ENCODE measurements around the gene TKTL2. TPM values are rescaled to one million over a fixed set of nuclear protein-coding genes. Genes with fewer than 3 reads are reported as not detected.

The TKTL2 gene
- total and polyA plus RNA-seq, 10 of the 15 experiments (the other 5 are each of a cell fraction or from before 2014, with no cell fraction given) = 0.03 to 0.04 (median 0.03) TPM; not detected in 7

DNA sequence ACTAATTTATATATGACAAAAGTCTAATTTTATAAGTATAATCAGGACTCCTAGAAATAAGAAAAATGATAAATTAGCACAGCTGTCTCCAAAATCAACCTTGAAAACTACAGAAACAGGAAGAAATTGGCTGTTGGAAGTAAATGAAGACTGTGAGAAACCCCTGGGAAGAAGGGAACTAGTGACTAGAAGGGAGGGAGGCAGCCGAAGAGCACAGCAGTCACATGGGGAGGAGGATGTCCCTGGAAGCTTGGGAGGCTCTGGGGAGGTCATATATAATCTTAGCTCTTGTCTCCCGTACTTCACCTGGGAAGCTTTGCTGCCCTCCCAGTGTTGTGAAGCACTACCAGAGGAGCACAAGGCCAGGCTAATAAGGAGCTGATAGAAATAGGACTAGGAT lies 12.0 kb upstream of the TKTL2 start:
- WGBS (ENCODE audit: insufficient coverage, insufficient replicate concordance, low lambda C conversion rate, missing lambda C conversion rate) = 45% methylated on average over 2 of the region's 2 CpGs
- CTCF ChIA-PET = interaction anchor here (0.6 to 5.1 kb wide), 18 partner anchors 8 to 523 kb away, joined by 3 to 164 read pairs (median 4); partner anchors contain the start of gene TMA16
- no peak for FAIRE-seq
- Histone ChIP-seq H4K20me1 (ENCODE audit: control insufficient read depth, insufficient read depth) (no peaks in the 10 kb centered on the region), H3K36me3 (ENCODE audit: control insufficient read depth in 2 of 2, insufficient read depth in 2 of 2, low read length in 1 of 2) (no peaks in the 10 kb centered on the region), H3K9ac (ENCODE audit: control insufficient read depth, insufficient read depth, low read length) (no peak overlapping the region), H3K4me3 (no peak overlapping the region), H3K27me3 (replicated peaks in 1 of 2; ENCODE audit: control insufficient read depth in 2 of 2, insufficient read depth in 2 of 2, low read length in 1 of 2) (no peaks in the 10 kb centered on the region), H3K27ac (ENCODE audit: control insufficient read depth, insufficient read depth) (no peak overlapping the region), H2AFZ (ENCODE audit: control insufficient read depth, low read depth, low read length) (no peak overlapping the region), H3K9me3 (replicated peaks; ENCODE audit: control insufficient read depth, insufficient read depth, low read length) (no peaks in the 10 kb centered on the region; the same call in 2 of the 3 replicates), H3K79me2 (ENCODE audit: control insufficient read depth, insufficient read depth, low read length) (no peaks in the 10 kb centered on the region), H3K4me1 (ENCODE audit: control insufficient read depth, insufficient read depth, low read length) (peaks cover 12% of the 10 kb centered on the region; the same call in 1 of the 2 replicates), H3K4me2 (ENCODE audit: control insufficient read depth, insufficient read depth) (no peak overlapping the region)
- ATAC-seq = no peak
- POLR2A ChIA-PET = interaction anchor here (1.0 kb wide), 1 partner anchor 9 kb away, joined by 3 read pairs; the partner anchor contains the start of gene TMA16
- TF ChIP-seq STAT1 (conservative IDR thresholded peaks at IDR 0.05) (no peak), SREBF1 (IDR thresholded peaks at IDR 0.05; ENCODE audit: low read length) (no peak), NFIC (IDR thresholded peaks at IDR 0.05; ENCODE audit: low read depth, low read length) (no peak), TCF7 (IDR thresholded peaks at IDR 0.05; ENCODE audit: borderline replicate concordance) (no peak), EGR1 (IDR thresholded peaks at IDR 0.05; ENCODE audit: borderline replicate concordance in 1 of 2, low read depth in 2 of 2, low read length in 2 of 2) (no peak)
- no TSS peak for BruUV-seq (replicated peaks)
- no peak for DNase-seq (ENCODE audit: low read depth, low spot score)
- RAD21 ChIA-PET (ENCODE audit: unreplicated experiment) = interaction anchor here (1.1 to 2.9 kb wide), 3 partner anchors 58 to 64 kb away, joined by 5 to 26 read pairs (median 10); no protein-coding TSS in a partner anchor
- in situ Hi-C loops (cut with MboI) = loop anchor here (10.0 kb wide), 1 partner anchor 59 kb away; no protein-coding TSS in a partner anchor
- SMC1A ChIA-PET (ENCODE audit: uncharacterized antibody, unreplicated experiment) = interaction anchor here (0.7 to 4.6 kb wide), 12 partner anchors 8 to 181 kb away, joined by 3 to 59 read pairs (median 4); no protein-coding TSS in a partner anchor
- intact Hi-C loops (cut with micrococcal nuclease; ENCODE audit: unreplicated experiment) = loop anchor here (2.0 to 10.0 kb wide), 4 partner anchors 195 to 989 kb away; no protein-coding TSS in a partner anchor

DNA sequence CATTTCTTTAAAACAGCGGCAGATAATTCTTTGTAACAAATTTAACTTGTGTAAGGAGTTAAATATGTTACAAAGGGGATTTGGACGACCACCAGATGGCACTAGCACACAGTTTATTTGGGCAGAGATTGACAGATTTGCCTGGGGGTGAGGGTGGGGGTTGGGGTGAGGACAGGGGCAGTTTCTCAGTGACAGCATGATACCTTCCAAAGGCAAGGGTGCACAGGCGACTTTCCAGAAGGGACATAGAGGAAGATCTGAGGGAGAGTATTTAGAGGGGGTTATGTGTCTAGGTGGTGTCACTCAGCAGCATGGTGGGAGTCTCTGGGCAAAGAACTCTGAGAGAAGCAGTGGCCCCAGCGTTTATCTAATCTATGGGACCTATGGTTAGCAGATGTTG lies 11.4 kb upstream of the TKTL2 start:
- peaks cover 12% of the 10 kb centered on the region; the same call in 1 of the 2 replicates for H3K4me1 ChIP-seq (ENCODE audit: control insufficient read depth, insufficient read depth, low read length)
- no TSS peak for BruUV-seq (replicated peaks)
- WGBS (ENCODE audit: insufficient coverage, insufficient replicate concordance, low lambda C conversion rate, missing lambda C conversion rate) = 0% methylated on average over 4 of the region's 4 CpGs
- RAD21 ChIA-PET (ENCODE audit: unreplicated experiment) = interaction anchor here (1.0 to 2.9 kb wide), 6 partner anchors 9 to 189 kb away, joined by 3 to 26 read pairs (median 4); partner anchors contain the start of gene TMA16
- no peaks in the 10 kb centered on the region for H3K79me2 ChIP-seq (ENCODE audit: control insufficient read depth, insufficient read depth, low read length)
- no peak overlapping the region for H3K4me3 ChIP-seq
- POLR2A ChIA-PET = interaction anchor here (1.0 kb wide), 1 partner anchor 9 kb away, joined by 3 read pairs; the partner anchor contains the start of gene TMA16
- no peak for FAIRE-seq
- in situ Hi-C loops (cut with MboI) (loop anchor here (5.0 to 10.0 kb wide), 2 partner anchors 60 to 182 kb away; no protein-coding TSS in a partner anchor), intact Hi-C loops (cut with micrococcal nuclease; ENCODE audit: unreplicated experiment) (loop anchor here (1.0 to 10.0 kb wide), 7 partner anchors 59 to 1247 kb away; no protein-coding TSS in a partner anchor)
- SMC1A ChIA-PET (ENCODE audit: uncharacterized antibody, unreplicated experiment) = interaction anchor here (0.8 to 4.6 kb wide), 10 partner anchors 9 to 182 kb away, joined by 3 to 59 read pairs (median 6); no protein-coding TSS in a partner anchor
- no peak overlapping the region for H3K27ac ChIP-seq (ENCODE audit: control insufficient read depth, insufficient read depth)
- H2AFZ ChIP-seq (ENCODE audit: control insufficient read depth, low read depth, low read length) = no peak overlapping the region
- no peaks in the 10 kb centered on the region for H4K20me1 ChIP-seq (ENCODE audit: control insufficient read depth, insufficient read depth)
- peak; percentile 87 for ATAC-seq
- no peaks in the 10 kb centered on the region for H3K36me3 ChIP-seq (ENCODE audit: control insufficient read depth in 2 of 2, insufficient read depth in 2 of 2, low read length in 1 of 2)
- no peak overlapping the region for H3K9ac ChIP-seq (ENCODE audit: control insufficient read depth, insufficient read depth, low read length)
- CTCF ChIA-PET = interaction anchor here (0.6 to 5.1 kb wide), 13 partner anchors 9 to 522 kb away, joined by 3 to 164 read pairs (median 5); partner anchors contain the start of gene TMA16
- H3K9me3 ChIP-seq (replicated peaks; ENCODE audit: control insufficient read depth, insufficient read depth, low read length) = no peaks in the 10 kb centered on the region; the same call in 2 of the 3 replicates
- DNase-seq (ENCODE audit: low read depth, low spot score) = no peak
- no peaks in the 10 kb centered on the region for H3K27me3 ChIP-seq (replicated peaks in 1 of 2; ENCODE audit: control insufficient read depth in 2 of 2, insufficient read depth in 2 of 2, low read length in 1 of 2)
- H3K4me2 ChIP-seq (ENCODE audit: control insufficient read depth, insufficient read depth) = no peak overlapping the region
- TF ChIP-seq HDAC2 (IDR thresholded peaks at IDR 0.05) (no peak), YY1 (IDR thresholded peaks at IDR 0.05; ENCODE audit: low read depth, low read length) (peak; percentile 37; the same call in 1 of the 2 replicates), CREM (IDR thresholded peaks at IDR 0.05; ENCODE audit: low read depth) (no peak), RAD21 (IDR thresholded peaks at IDR 0.05; ENCODE audit: insufficient read depth, low read depth, low read length) (peak; percentile 91), DPF2 (IDR thresholded peaks at IDR 0.05) (no peak)
- TF ChIP-seq, protein P1, sequence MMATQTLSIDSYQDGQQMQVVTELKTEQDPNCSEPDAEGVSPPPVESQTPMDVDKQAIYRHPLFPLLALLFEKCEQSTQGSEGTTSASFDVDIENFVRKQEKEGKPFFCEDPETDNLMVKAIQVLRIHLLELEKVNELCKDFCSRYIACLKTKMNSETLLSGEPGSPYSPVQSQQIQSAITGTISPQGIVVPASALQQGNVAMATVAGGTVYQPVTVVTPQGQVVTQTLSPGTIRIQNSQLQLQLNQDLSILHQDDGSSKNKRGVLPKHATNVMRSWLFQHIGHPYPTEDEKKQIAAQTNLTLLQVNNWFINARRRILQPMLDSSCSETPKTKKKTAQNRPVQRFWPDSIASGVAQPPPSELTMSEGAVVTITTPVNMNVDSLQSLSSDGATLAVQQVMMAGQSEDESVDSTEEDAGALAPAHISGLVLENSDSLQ (IDR thresholded peaks at IDR 0.05) = peak; percentile 88
- TF ChIP-seq, protein P2, sequence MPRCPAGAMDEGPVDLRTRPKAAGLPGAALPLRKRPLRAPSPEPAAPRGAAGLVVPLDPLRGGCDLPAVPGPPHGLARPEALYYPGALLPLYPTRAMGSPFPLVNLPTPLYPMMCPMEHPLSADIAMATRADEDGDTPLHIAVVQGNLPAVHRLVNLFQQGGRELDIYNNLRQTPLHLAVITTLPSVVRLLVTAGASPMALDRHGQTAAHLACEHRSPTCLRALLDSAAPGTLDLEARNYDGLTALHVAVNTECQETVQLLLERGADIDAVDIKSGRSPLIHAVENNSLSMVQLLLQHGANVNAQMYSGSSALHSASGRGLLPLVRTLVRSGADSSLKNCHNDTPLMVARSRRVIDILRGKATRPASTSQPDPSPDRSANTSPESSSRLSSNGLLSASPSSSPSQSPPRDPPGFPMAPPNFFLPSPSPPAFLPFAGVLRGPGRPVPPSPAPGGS (IDR thresholded peaks at IDR 0.05; ENCODE audit: borderline replicate concordance, insufficient read depth, low read depth, low read length, poor library complexity, severe bottlenecking) = no peak
- TF ChIP-seq, protein P3, sequence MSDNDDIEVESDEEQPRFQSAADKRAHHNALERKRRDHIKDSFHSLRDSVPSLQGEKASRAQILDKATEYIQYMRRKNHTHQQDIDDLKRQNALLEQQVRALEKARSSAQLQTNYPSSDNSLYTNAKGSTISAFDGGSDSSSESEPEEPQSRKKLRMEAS (IDR thresholded peaks at IDR 0.05; ENCODE audit: low read depth, low read length) = no peak
